22Rv1 (cell line): Measurements from ENCODE around the gene DAB2.
"Not testable (repeated sequence)": the region's sequence is repeated elsewhere in the genome, so short reads cannot be mapped to it uniquely, and the experiment has no call there.

ENCODE experiments used
- H3K27ac ChIP-seq: fragments of 450-650 bp; 2 replicates; pipeline ENCODE4 v1.5.1; 2017
- ZFX ChIP-seq: fragments of 450-650 bp; IDR thresholded peaks from 2 replicates; pipeline ENCODE4 v1.6.1; 2017; ENCODE audit warnings: antibody characterized with exemption, borderline replicate concordance
- TF ChIP-seq, protein P1 (sequence below): fragments of 450-650 bp; IDR thresholded peaks from 2 replicates; pipeline ENCODE4 v1.5.1; 2017; ENCODE audit warnings: mild to moderate bottlenecking

DAB2 gene

DNA sequence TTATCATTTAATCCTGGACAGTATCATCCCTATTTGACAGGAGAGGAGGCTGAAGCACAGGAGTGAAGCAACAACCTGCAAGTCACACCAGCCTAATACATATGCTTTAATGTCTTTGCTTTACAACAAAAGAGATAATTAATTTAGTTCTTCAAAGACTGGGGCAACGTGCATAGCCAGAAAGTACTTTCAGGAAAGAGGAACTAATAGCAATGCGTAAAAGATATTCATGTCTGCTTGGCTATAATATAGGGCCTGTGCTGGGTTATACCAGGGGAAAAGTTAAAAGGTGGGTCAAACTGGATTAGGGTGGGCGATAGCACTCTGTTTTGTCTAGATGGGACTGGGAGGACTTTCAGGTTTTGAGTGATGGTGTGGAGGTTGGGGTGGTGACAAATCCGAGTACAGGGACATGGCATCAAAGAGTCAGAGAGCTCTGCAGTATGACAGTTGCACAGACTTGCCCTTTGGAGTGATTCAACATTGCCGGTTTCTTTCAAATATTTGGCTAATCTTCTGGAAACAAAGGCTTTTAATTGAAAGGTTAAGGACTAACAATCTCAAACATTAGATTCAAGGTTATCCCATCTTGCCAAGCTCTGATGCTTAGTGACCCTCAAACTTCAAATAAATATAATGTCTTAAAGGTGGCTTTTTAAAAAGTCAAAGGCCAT, 11.9 kb downstream of the DAB2 start:
- no peak overlapping the region for H3K27ac ChIP-seq
- no peak for TF ChIP-seq ZFX
- TF ChIP-seq, protein P1, sequence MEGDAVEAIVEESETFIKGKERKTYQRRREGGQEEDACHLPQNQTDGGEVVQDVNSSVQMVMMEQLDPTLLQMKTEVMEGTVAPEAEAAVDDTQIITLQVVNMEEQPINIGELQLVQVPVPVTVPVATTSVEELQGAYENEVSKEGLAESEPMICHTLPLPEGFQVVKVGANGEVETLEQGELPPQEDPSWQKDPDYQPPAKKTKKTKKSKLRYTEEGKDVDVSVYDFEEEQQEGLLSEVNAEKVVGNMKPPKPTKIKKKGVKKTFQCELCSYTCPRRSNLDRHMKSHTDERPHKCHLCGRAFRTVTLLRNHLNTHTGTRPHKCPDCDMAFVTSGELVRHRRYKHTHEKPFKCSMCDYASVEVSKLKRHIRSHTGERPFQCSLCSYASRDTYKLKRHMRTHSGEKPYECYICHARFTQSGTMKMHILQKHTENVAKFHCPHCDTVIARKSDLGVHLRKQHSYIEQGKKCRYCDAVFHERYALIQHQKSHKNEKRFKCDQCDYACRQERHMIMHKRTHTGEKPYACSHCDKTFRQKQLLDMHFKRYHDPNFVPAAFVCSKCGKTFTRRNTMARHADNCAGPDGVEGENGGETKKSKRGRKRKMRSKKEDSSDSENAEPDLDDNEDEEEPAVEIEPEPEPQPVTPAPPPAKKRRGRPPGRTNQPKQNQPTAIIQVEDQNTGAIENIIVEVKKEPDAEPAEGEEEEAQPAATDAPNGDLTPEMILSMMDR = no peak

DNA sequence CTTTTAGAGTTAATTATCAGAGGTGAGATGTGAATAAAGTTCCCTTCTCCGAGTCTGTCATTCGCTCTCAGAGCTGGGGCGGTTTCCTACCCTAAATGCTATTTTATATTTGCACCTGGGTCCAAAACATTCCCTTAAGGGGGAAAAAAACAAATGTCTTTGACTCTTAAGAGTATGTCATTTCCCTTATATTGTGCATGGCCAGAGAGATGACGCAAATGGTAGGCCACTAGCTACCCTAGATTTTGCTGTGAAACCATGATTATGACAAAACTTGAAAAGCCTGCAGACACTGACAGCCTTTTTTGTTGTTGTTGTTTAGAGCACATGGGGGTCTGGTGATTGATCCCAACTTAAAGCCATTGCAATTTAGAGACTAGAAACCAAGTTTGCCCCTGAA, 12.8 kb downstream of the DAB2 start:
- no peak overlapping the region for H3K27ac ChIP-seq

DNA sequence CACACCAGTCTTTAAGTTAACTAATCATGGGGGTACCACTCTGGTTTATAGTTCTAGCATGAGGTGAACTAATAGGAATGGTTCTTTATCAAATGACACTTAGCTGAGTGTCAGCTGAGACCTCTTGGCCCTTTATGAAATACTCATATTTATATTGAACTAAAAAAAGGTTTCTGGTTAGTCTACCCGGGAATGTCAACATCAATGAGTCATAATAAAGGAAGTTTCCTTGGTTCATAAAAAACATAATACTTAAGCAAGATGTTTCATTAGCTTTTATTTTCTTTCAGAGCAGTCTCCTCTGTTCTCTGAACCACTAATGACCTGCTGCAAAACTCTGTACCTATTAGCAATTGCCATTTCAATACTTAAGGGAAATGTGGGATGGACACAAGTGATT, 13.7 kb downstream of the DAB2 start:
- H3K27ac ChIP-seq = no peak overlapping the region
- TF ChIP-seq ZFX = no peak
- TF ChIP-seq, protein P1 = no peak

More for the DNA sequence above, 12.8 kb downstream of the DAB2 start:
- no peak for TF ChIP-seq ZFX
- TF ChIP-seq, protein P1 = no peak

DNA sequence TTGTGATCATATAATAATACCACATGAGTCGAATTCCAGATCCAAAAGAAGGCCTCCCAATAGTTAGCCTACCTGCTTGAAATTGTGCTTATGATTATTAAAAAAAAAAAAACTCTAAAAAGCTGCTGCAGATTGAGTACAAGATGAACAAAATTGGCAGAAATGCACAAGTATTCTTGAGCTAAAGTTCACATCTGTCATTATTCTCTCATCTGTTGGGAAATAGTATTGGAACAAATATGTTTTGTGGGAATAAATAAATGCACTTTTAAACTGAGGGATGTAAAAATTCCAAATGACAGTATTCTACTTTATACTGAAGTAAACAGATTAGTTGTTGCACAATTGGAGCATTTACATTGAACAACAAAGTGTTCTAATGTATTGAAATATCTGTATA, 15.7 kb downstream of the DAB2 start:
- no peak for TF ChIP-seq ZFX
- TF ChIP-seq, protein P1 = no peak
- H3K27ac ChIP-seq = no peak overlapping the region

DNA sequence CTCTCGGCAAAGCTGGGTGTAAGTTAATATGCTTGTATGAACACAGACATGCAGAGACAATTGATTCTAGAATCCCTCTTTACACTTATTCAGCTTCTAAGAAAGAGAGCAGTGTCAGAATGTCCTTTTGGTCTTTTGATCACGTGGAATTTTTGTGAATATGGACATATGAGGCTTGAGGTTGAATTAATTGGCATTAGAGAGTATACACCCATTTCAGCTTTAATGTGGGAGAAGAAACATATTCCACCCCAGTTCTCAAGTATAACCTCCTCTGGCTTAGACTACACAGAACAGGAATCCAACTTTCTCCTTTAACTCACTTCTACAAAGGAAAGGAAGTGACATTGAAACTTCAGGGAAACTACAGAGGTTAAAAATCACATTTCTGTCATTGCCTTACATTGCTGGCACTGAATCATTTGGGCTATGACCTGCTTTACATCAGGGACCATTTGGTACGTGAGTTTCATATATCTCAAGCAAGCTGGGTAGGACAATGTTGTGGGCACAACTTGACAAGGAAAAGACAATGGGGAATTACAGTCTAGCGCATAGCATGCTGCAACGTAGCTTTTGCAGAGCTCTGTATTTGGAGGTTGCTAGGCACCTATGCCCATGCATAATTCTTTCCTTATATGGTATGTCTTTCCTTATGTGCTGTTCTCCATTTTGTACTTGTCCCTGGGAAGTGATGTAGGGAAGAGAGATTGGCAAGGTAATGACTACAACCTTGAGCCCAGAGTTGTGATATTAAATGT, 19.5 kb downstream of the DAB2 start:
- no peak for TF ChIP-seq ZFX
- TF ChIP-seq, protein P1 = no peak
- no peak overlapping the region for H3K27ac ChIP-seq

DNA sequence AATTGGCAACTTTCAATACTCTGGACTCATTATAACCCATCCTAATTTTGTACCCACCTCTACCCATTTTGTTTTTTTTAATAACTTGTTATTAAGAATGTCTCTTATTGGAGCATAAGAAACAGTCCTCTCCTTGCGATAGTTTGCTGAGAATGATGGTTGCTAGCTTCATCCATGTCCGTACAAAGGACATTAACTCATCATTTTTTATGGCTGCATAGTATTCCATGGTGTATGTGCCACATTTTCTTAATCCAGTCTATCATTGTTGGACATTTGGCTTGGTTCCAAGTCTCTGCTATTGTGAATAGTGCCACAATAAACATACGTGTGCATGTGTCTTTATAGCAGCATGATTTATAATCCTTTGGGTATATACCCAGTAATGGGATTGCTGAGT, 21.0 kb downstream of the DAB2 start:
- H3K27ac ChIP-seq = not testable (repeated sequence)

DNA sequence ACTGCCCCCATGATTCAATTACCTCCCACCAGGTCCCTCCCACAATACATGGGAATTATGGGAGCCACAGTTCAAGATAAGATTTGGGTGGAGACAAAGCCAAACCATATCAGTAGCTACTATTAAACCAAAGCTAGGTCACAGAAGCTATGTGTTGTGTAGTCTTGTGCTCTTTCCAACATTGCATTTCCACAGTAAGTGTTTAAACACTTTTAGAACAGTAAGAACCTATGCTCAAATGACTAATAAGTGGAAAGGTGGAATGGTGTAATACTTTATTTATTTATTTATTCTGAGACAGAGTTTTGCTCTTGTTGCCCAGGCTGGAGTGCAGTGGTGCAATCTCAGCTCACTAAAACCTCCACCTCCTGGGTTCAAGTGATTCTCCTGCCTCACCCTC, 22.6 kb downstream of the DAB2 start:
- H3K27ac ChIP-seq = not testable (repeated sequence)

DNA sequence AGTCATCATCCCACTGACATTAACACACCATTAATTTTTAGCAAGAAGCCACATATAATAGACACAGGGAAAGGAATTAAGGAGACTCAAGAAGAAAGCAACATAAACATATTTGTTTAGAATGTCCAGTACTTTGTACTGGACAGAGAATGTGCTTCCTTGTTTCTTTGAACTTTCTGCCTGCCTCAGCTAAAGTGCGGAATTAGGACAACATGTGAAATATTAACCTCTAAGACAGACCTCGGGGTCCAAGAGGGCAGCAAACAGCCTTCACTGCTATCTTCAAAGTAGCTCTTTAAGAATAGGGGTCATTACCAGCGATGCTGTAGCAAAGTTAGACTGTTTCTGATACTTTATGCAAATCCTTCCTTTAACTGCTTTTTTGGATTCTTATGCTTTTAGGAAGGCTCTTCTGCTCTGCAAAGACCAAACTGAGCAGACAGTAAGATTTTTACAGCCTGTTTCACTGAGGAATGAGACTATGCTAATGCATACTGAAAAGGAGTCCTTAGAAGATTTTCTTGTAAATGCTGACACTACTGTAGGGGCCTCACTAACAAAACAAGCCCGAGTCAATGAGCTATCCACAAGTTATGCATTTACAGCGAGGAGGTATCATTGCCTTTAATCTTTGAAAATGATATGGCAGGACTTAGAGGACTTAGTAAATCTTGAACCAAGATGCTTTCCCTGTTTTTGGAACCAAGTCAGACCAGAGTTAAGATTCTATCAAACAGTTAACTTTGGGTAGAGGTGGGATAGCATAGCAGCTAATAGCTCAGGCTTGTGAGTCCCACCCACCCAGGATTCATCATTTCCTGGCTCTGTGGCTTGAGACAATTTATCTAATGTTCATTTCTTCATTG, 23.8 kb downstream of the DAB2 start:
- no peak for TF ChIP-seq ZFX
- TF ChIP-seq, protein P1 = no peak
- H3K27ac ChIP-seq = no peak overlapping the region
